Sigmoid colon (tissue), 4 donors: ENCODE data around the gene SIM2.

ENCODE experiments used
- CTCF ChIP-seq, 4 experiments: fragments of 450-650 bp in 3 of 4; fragments of 200-600 bp in 1 of 4; IDR thresholded peaks; one replicate each; pipeline ENCODE4 v1.5.1; 2016 to 2019; ENCODE audit warnings: antibody characterized with exemption in 4 of 4, mild to moderate bottlenecking in 3 of 4, moderate library complexity in 2 of 4
- POLR2A ChIP-seq, 2 donors: fragments of 450-650 bp; IDR thresholded peaks; one replicate each; pipeline ENCODE4 v1.6.1; 2016; ENCODE audit warnings: antibody characterized with exemption in 2 of 2, mild to moderate bottlenecking in 2 of 2, moderate library complexity in 2 of 2
- POLR2AphosphoS5 ChIP-seq, 4 donors: sonication (generic); formaldehyde crosslinking; IDR thresholded peaks; one replicate each; pipeline ENCODE4 v1.6.1; 2017; ENCODE audit warnings: antibody characterized with exemption in 4 of 4

- TF ChIP-seq CTCF (IDR thresholded peaks at IDR 0.05) = no peak
- TF ChIP-seq POLR2A (IDR thresholded peaks at IDR 0.05) = no peak
- TF ChIP-seq POLR2AphosphoS5 (IDR thresholded peaks at IDR 0.05) = no peak
Measured at GRCh38 chr21:36784947-36785346, 86.0 kb downstream of the SIM2 start.
